Skeletal muscle cell (primary cell): Measurements from ENCODE around the gene TMEM232.
"Not testable (repeated sequence)": the region's sequence is repeated elsewhere in the genome, so short reads cannot be mapped to it uniquely, and the experiment has no call there.

Experiments used
- DNase-seq: peaks from one replicate; pipeline ENCODE4 v3.0.0-alpha.2; 2010; ENCODE audit warnings: low read depth
- H3K4me3 ChIP-seq: 2 replicates; pipeline ENCODE4 v1.5.1; 2011; ENCODE audit warnings: low read depth, mild to moderate bottlenecking, control low read depth, low read length, moderate library complexity

TMEM232 gene

GRCh38 chr5:110716247-110717245, 9.9 kb downstream of the TMEM232 start:
- H3K4me3 ChIP-seq: no peak overlapping the region
- no peak for DNase-seq

GRCh38 chr5:110707260-110707844, 19.1 kb downstream of the TMEM232 start:
- no peak overlapping the region for H3K4me3 ChIP-seq
- DNase-seq: no peak

GRCh38 chr5:110705349-110705748, 21.1 kb downstream of the TMEM232 start:
- no peak for DNase-seq
- no peak overlapping the region for H3K4me3 ChIP-seq

GRCh38 chr5:110703481-110703880, 23.0 kb downstream of the TMEM232 start:
- DNase-seq: no peak
- H3K4me3 ChIP-seq: no peak overlapping the region

- DNase-seq: no peak
- H3K4me3 ChIP-seq: no peak overlapping the region
Observed at GRCh38 chr5:110702704-110703103, 23.8 kb downstream of the TMEM232 start.

GRCh38 chr5:110702300-110702699, 24.2 kb downstream of the TMEM232 start:
- H3K4me3 ChIP-seq: no peak overlapping the region
- no peak for DNase-seq

- H3K4me3 ChIP-seq, DNase-seq: not testable (repeated sequence)
Observed at GRCh38 chr5:110692669-110693068, 33.8 kb downstream of the TMEM232 start.

GRCh38 chr5:110690587-110690986, 35.9 kb downstream of the TMEM232 start:
- not testable (repeated sequence) for H3K4me3 ChIP-seq, DNase-seq

- no peak for DNase-seq
- H3K4me3 ChIP-seq: no peak overlapping the region
Observed at GRCh38 chr5:110687485-110687884, 39.0 kb downstream of the TMEM232 start.

- no peak overlapping the region for H3K4me3 ChIP-seq
- no peak for DNase-seq
Observed at GRCh38 chr5:110686270-110686669, 40.2 kb downstream of the TMEM232 start.

GRCh38 chr5:110681953-110682352, 44.5 kb downstream of the TMEM232 start:
- no peak for DNase-seq

GRCh38 chr5:110681109-110681508, 45.4 kb downstream of the TMEM232 start:
- no peak overlapping the region for H3K4me3 ChIP-seq
- DNase-seq: no peak

More at GRCh38 chr5:110681953-110682352, 44.5 kb downstream of the TMEM232 start:
- no peak overlapping the region for H3K4me3 ChIP-seq

- H3K4me3 ChIP-seq, DNase-seq: not testable (repeated sequence)
Observed at GRCh38 chr5:110676554-110676953, 49.9 kb downstream of the TMEM232 start.

- DNase-seq: no peak
- H3K4me3 ChIP-seq: no peak overlapping the region
Observed at GRCh38 chr5:110665184-110665726, 61.2 kb downstream of the TMEM232 start.

GRCh38 chr5:110663525-110663924, 62.9 kb downstream of the TMEM232 start:
- no peak overlapping the region for H3K4me3 ChIP-seq
- DNase-seq: no peak

- no peak for DNase-seq
- no peak overlapping the region for H3K4me3 ChIP-seq
Observed at GRCh38 chr5:110658006-110658405, 68.5 kb downstream of the TMEM232 start.

GRCh38 chr5:110653231-110653970, 73.1 kb downstream of the TMEM232 start:
- no peak for DNase-seq
- H3K4me3 ChIP-seq: no peak overlapping the region

GRCh38 chr5:110651507-110651906, 75.0 kb downstream of the TMEM232 start:
- no peak overlapping the region for H3K4me3 ChIP-seq
- DNase-seq: no peak

GRCh38 chr5:110644357-110644756, 82.1 kb downstream of the TMEM232 start:
- no peak for DNase-seq
- no peak overlapping the region for H3K4me3 ChIP-seq
